Anterior cingulate cortex (tissue), 58 donors: ENCODE data around the gene MSTO1.
"Not testable (repeated sequence)": the region's sequence is repeated elsewhere in the genome, so short reads cannot be mapped to it uniquely, and the experiment has no call there.

Experiments
- DNase-seq, 58 donors: peaks; one replicate each; lab custom pipeline; 2025; lab: John Stamatoyannopoulos, UW

Gene MSTO1

DNA sequence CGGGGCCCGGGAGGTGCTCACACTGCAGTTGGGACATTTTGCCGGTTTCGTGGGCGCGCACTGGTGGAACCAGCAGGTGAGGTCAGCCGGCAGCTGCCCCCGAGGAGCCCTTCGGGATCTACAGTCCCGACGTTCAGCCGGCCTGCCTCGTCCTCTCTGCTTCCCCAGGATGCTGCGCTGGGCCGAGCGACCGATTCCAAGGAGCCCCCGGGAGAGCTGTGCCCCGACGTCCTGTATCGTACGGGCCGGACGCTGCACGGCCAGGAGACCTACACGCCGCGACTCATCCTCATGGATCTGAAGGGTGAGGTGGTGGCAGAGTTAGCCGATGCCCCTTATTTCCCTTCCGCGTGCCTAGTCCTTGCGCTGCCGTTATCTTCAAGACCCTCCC, 234 bp downstream of the MSTO1 start:
- not testable (repeated sequence) for DNase-seq

DNA sequence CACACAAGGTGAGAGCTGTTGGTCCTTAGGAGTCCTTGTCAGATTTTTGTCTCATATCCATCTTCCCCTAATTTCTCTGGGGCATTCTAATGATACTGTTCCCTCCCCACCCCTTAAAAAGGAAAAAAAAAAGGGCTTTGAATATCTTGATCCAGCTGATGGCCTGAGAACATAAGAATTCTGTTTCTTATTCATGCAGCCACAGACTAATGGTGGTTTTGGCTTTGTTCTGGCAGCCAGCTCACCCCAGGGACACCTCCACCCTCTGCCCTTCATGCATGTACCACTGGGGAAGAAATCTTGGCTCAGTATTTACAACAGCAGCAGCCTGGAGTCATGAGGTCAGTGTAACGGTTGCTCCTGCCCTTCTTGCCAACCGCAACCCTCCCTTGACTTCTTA, 3.2 kb downstream of the MSTO1 start:
- DNase-seq = not testable (repeated sequence)

- DNase-seq = no peak
Observed at GRCh38 chr1:155622191-155622590, 12.2 kb downstream of the MSTO1 start.

DNA sequence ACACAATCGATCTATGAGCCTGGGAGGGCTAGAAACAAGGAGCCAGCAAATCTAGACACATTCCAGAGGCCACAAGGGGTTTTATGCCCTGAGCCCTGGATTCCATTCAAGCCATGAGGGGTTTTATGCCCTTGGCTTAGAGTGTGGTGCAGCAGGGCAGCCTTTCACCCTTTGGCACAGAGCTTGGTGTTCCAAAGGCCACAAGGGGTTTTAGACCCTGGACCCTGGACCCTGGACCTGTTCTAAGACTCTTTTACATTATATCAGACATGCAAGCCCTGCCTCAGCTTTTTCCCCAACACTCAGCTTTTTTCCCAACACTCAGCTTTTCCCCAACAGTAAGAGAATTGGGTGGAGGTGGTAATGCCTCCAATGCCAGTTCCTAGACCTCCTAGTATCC, 13.3 kb downstream of the MSTO1 start:
- DNase-seq = no peak

DNA sequence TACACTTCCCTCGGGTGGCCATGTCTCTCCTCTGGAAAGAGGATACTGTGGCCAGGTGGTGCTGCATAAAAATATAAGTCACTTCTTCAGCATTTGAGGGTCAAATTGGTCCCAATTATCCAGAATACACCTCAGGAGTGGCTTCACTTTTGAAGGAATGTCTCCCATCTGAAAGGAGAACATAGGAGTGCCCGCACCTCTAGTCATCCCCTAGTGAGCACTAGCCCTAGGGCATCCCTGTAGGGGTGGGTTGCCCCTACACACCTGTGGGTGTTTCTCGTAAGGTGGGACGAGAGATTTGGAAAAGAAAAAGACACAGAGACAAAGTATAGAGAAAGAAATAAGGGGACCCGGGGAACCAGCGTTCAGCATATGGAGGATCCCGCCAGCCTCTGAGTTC, 16.4 kb downstream of the MSTO1 start:
- not testable (repeated sequence) for DNase-seq

GRCh38 chr1:155636397-155637153, 26.6 kb downstream of the MSTO1 start:
- no peak for DNase-seq

GRCh38 chr1:155640367-155640766, 30.3 kb downstream of the MSTO1 start:
- DNase-seq = no peak

GRCh38 chr1:155642559-155643180, 32.7 kb downstream of the MSTO1 start:
- not testable (repeated sequence) for DNase-seq

DNA sequence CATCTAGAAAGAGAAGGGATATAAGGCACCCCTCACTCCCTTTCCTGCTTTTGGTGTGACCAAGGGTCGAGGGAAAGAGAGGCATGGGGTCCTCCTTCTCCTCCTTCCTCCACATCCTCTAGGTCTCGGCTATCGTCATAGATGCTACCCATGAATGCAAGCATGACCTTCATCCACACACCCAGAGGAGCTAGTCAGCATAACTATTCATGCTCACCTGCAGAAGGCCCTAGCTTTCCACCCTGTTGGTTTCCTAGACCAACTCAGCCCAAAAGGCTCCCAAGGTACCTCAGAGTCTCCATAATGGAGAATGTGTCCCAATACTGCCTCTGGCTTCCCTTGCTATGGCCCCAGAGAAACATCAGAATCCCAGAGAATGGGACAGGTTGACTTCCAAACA, 33.2 kb downstream of the MSTO1 start:
- DNase-seq = no peak

DNA sequence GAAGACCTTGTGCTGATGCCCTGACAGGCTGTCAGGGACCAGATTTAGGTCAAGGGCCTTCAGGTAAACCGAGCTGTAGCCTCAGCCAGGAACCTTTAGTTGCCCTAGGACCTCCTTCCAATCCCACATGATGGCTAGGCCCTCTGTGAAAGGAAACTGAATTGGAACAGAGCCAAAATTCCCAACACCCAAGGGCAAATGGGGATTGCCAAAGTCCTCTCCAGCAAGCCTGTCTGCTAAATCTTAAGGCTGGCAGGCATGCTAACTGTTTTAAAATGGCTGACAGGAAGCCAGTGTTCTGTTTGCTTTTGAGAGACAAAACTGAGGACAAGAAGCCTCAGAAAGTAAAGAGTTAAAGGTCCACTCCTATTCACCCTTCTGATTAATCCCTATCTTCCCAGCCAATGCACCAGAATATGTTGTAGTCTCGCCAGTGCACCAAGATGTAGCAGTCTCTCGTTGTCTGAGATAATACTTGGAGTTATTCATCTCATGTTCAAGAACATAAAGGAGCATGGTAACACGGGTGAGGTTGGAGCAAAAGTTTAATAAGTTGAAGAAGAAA, 35.1 kb downstream of the MSTO1 start:
- no peak for DNase-seq

DNA sequence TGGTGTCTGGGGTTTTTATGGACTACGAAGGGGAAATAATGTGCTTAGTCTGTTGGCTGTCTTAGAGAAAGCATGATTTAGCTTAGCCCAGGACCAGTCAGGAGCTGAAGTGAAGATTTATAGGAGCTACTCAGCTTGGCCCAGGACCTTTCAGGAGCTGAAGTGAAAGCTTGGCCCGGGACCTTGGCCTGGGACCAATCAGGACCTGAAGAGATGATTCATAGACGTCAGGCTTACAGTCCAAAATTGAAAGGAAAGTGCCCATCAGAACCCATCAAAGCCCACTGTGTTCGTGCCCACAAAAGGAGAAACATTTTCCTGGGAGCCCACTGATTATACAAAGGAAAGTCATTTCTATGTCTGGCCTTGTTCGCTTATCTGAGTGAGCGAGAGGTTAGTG, 35.6 kb downstream of the MSTO1 start:
- no peak for DNase-seq

- no peak for DNase-seq
Observed at GRCh38 chr1:155646307-155646706, 36.3 kb downstream of the MSTO1 start.

DNA sequence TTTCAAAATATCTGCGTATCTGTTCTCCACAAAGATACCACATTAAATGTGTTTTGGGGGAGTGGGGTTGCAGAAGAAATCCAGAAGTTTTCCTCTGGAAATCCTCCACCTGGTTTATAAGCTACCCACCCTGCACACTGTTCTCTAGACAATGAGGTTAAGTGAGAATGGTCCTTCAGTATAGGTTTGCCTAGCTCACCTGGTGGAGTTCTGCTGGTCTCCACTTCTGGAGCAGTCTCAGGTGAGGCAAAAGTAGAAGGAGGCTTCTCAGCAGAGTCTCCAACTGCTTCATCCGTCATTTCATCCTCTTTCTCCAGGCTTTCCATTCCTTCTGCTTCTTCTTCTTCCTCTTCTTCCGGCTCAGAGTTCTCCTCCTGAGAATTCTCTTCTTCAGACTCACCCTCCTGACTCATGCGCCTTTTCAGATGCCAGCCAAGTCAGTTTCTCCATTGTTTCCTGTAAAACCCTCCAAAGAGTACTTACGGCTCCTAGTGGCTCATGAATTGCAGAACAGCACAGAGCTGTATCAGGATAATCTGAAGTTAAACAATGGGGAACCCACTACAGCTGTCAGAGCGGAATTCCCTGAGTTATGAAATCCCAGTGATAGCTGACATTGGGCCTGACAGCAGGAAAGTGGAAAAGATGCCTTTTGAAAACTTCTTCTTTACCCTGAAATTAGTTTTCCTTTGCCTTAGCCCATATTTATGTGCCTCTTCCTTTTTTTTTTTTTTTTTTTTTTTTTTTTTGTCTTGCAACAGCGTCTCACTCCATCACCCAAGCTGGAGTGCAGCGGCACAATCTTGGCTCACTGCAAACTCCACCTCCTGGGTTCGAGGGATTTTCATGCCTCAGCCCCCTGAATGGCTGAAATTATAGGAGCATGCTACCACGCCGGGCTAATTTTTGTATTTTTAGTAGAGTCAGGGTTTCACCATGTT, 38.5 kb downstream of the MSTO1 start:
- DNase-seq = peak in 10 of 58 donors; percentile 5 to 66 (median 16)

- no peak for DNase-seq
Observed at GRCh38 chr1:155649676-155650075, 39.7 kb downstream of the MSTO1 start.

DNA sequence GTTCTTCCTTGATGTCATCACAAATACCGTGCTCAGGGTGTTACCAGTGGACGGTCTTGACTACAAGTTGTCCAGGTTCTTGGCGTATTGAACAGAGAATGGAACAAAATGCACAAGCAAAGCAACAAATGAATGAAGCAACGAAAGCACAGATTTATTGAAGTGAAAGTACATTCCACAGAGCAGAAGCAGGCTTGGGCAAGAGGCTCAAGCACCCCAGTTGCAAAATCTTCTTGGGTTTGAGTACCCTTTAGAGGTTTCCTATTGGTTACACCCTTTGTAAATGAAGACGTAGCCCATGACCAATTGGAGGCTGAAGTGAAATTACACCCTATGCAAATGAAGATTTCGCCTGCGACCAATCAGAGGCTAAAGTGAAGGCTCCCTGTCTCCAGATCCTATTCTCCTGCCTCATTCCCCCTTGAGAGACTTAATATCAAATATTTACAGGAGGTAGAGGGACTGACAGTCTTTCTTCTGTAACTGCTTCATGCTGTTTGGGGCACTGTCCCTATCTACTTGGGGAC, 40.3 kb downstream of the MSTO1 start:
- no peak for DNase-seq

DNA sequence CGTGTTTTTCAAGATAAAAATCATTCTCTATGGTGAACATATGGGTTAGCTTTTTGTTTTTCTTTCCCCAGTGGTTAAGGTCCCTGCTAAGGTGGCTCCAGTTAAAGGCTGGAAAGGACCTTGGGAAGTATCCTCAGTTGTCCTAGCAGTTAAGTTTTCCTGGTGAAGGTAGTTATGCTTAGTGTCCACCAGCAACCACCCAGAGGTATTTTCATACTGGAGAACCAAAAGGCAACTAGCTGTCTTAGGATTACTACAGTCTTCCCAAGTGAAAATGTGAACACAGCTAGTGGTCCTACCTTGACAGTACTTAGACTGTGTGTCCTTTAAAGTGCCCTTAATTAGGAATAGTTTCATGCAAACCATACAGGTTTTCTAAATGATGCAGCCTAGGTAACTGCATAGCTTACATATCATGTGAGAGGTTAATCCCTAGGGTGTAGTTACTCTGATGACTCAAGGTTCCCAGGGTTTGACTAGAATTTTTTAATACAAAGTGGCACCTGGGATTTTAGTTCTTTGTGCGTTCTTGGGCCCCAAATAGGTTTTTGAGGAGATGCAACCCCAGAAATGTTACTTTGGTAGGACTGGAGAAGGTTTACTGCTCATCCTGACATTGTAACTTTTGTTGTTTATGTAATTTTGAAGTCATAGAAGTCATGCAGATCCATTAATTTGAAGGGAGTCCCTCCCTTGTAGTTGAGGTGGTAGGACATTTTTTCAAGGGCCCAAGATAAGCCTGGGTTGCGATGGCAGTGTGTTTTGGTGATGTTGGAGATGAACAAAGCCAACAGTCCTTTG, 42.0 kb downstream of the MSTO1 start:
- DNase-seq = no peak

DNA sequence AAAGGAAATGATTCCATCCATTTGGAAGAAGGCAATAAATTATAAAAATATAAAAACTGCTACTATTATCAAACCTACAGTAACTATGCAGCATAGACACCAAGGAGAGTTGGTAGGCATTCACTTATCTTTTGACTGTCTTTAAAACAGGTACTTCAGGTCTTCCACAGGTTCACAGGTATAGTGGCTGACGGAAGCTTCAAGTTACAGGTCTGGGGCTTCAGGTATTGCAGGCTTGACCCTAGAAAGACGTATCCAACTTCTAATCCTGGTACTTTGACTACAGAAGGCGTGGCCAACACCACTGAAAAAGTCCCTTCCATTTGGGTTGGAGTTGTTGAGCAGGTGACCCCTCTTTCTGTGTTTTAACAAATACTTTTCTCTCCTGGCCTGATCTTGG, 42.9 kb downstream of the MSTO1 start:
- no peak for DNase-seq

GRCh38 chr1:155657463-155657862, 47.4 kb downstream of the MSTO1 start:
- DNase-seq = peak in 2 of 58 donors; percentile 12 to 28

- not testable (repeated sequence) for DNase-seq
Observed at GRCh38 chr1:155661239-155661638, 51.2 kb downstream of the MSTO1 start.
